ENCODE results near the gene MARK3. TPM values are rescaled to one million over a fixed set of nuclear protein-coding genes. Genes with fewer than 3 reads are reported as not detected.

MARK3 gene
- polyA plus RNA-seq, 1 experiment, result 109 TPM

DNA sequence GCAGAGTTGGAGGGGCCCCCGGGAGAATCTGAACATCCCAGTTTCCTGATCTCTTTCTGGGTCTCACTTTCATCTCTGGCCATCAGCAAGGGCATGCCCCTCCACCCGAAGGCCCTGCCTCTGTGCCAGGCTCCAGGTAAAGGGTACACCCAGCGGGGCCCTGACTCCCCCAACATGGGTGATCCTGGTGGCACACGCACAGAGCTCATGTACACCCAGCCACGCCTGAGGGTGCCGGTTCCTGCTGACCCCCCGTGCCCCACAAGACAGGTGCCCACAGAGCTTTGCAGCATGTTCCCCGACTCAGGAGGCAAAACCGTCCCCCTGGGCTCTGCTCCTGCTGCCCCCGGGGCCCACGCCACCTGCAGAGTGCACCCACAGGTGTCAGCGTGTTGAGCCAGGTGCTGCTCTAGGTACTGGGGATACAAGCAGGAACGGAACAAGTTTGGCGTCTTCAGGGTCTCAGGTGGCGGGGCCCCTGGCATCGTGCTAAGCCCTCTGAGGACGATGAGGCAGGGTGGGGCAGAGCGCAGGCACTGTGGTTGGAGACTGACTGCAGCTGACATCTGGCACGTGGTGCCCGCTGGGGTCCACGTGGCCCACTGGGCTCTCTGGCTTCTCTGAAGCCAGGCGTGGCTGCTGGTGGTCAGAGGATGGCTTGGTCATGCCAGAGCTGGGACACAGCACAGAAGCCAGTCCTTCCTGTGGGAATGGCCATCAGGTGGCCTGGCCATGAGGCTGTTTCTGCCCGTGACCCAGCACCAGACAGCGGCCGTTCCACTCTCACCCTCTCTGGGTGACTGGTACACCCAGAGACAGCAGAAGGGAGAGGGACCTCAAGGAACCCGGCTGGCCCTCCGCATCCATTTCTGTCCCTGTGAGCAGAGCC is 163.5 kb downstream of the MARK3 start:
- Histone ChIP-seq H3K4me3 (ENCODE audit: low read depth, low read length) (no peak overlapping the region), H3K27ac (ENCODE audit: low read depth, low read length) (no peak overlapping the region), H3K9me3 (ENCODE audit: control insufficient read depth, insufficient read depth, low read length) (no peaks in the 10 kb centered on the region; the same call in 1 of the 2 replicates), H3K27me3 (ENCODE audit: control insufficient read depth, insufficient read depth, low read length) (no peaks in the 10 kb centered on the region)
- POLR2A ChIA-PET, result no interaction called here
- no peak for DNase-seq (ENCODE audit: low read depth, low spot score)
- TF ChIP-seq, protein P1, sequence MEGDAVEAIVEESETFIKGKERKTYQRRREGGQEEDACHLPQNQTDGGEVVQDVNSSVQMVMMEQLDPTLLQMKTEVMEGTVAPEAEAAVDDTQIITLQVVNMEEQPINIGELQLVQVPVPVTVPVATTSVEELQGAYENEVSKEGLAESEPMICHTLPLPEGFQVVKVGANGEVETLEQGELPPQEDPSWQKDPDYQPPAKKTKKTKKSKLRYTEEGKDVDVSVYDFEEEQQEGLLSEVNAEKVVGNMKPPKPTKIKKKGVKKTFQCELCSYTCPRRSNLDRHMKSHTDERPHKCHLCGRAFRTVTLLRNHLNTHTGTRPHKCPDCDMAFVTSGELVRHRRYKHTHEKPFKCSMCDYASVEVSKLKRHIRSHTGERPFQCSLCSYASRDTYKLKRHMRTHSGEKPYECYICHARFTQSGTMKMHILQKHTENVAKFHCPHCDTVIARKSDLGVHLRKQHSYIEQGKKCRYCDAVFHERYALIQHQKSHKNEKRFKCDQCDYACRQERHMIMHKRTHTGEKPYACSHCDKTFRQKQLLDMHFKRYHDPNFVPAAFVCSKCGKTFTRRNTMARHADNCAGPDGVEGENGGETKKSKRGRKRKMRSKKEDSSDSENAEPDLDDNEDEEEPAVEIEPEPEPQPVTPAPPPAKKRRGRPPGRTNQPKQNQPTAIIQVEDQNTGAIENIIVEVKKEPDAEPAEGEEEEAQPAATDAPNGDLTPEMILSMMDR (IDR thresholded peaks at IDR 0.05; ENCODE audit: low read depth, low read length), result no peak
- CTCF ChIA-PET, result interaction anchor here (2.2 to 3.4 kb wide), 2 partner anchors 9 to 30 kb away, joined by 21 to 22 read pairs; no protein-coding TSS in a partner anchor

DNA sequence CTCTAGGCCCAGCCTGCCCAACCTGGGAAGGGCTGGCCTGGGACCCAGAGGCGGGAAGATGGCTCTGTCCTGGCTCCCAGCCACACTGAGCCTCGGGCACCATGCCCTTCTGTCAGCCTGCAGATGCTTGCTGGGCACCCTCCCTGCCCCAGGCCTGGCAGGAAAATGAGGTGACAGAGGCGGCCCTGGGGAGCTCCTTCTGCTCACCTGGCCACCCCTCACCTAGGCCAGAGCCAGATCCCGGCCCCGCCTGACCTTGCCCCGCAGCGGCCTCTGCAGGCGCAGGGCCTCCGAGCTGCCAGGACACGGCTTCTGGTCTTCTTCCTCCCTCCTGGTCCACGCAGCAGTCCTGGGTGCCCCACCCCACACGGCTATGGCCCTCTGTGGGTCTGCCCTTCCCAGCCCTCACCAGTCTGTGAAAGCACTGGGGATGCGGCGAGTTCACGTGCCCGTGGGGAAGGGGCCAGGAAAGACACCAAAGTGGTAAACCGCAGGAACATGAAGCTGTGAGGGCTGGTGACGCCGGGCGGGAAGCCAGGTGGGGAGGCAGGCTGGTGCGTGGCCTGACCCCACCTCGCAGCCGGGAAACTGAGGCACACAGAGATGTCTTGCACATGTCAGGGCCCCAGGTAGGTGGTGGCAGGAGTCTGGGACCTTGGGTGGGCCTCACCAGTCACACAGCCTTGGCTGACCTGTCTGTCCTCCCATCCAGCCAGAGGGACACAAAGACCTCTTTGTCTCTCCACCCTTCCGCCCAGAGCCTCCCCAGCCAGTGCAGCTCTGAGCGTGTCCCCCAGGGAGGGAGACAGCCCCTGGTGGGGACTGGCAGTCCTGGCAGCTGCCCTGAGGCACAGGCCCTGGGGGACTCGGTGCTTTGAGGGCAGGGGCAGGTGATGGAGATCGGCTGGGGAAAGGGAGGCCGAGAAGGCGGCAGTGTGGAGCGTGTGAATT is 164.4 kb downstream of the MARK3 start:
- CTCF ChIA-PET, result interaction anchor here (0.6 to 3.4 kb wide), 5 partner anchors 8 to 31 kb away, joined by 3 to 22 read pairs (median 3); no protein-coding TSS in a partner anchor
- no peak overlapping the region for H3K4me3 ChIP-seq (ENCODE audit: low read depth, low read length)
- H3K27ac ChIP-seq (ENCODE audit: low read depth, low read length), result no peak overlapping the region
- TF ChIP-seq, protein P1 (IDR thresholded peaks at IDR 0.05; ENCODE audit: low read depth, low read length), result no peak
- POLR2A ChIA-PET, result no interaction called here
- no peak for DNase-seq (ENCODE audit: low read depth, low spot score)
- no peaks in the 10 kb centered on the region; the same call in 1 of the 2 replicates for H3K9me3 ChIP-seq (ENCODE audit: control insufficient read depth, insufficient read depth, low read length)
- H3K27me3 ChIP-seq (ENCODE audit: control insufficient read depth, insufficient read depth, low read length), result no peaks in the 10 kb centered on the region

DNA sequence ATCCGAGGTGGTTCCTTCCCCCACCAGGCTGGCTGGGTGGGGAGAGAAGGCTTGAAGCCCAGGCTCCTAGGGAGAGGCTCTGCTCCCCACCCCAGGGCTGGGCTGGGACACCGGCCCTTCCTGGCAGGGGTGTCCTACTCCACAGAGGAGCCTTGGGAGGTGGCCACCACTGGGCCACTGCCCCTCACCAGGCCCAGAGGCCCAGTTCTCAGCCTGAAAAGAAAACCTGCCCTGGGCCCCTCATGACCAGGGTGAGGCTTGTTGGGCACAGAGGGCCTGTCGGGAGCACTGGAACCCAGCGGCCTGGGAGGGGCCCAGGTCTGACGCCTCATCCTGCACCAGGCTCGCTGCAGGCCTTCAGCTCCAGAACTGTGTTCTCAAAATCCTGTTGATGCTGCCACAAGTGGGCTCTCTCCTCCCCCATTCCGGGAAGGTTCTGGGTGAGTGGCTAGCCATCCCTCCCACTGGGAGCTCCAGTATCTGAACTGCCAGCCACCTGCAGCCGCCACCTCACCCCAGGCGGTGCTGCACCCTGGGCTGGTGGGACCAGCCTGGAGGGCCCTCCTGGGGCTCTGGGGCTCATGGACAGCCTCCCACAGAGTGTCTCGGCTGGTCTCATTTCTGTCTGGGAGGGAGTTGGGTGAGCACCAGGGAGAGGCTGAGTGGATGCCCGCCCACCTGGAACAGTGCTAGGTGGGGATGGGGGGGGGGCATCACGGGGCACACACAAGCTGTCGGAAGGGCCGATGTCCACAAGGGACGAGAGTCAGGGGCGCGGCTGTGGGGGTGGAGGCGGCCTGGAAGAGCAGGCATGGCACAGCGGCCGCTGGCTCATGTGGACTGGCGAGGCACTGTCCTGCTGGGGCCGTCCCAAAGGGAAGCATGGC is 165.5 kb downstream of the MARK3 start:
- CTCF ChIA-PET, result interaction anchor here (0.6 to 4.4 kb wide), 4 partner anchors 23 to 32 kb away, joined by 3 to 24 read pairs (median 4); no protein-coding TSS in a partner anchor
- Histone ChIP-seq H3K4me3 (ENCODE audit: low read depth, low read length) (no peak overlapping the region), H3K27me3 (ENCODE audit: control insufficient read depth, insufficient read depth, low read length) (no peaks in the 10 kb centered on the region), H3K9me3 (ENCODE audit: control insufficient read depth, insufficient read depth, low read length) (no peaks in the 10 kb centered on the region; the same call in 1 of the 2 replicates), H3K27ac (ENCODE audit: low read depth, low read length) (no peak overlapping the region)
- no peak for DNase-seq (ENCODE audit: low read depth, low spot score)
- POLR2A ChIA-PET, result no interaction called here
- TF ChIP-seq, protein P1 (IDR thresholded peaks at IDR 0.05; ENCODE audit: low read depth, low read length), result no peak

DNA sequence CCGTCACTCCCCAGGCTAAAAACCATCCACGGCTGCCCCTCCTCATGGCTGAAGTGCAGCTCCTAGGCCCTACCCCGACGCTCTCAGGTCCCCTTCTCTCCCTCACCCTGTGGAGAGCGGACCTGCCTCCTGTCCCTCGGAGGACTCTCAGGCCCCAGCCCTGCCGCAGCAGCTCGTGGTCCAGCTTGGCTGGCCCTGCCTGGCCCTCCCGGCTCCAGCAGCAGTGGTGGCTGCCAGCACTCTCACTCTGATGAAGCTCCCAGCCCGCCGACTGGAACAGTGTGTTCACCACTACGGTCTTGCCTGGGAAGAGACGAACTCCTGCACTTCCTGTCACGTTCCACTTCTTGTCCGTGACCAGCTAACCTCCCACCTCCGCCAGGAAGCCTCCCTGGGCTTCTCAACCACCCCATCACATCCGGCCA is 166.1 kb downstream of the MARK3 start:
- H3K4me3 ChIP-seq (ENCODE audit: low read depth, low read length), result no peak overlapping the region
- CTCF ChIA-PET, result interaction anchor here (1.5 to 4.4 kb wide), 2 partner anchors 11 to 33 kb away, joined by 3 to 24 read pairs; no protein-coding TSS in a partner anchor

More for the DNA sequence above, 166.1 kb downstream of the MARK3 start:
- Histone ChIP-seq H3K27ac (ENCODE audit: low read depth, low read length) (no peak overlapping the region), H3K27me3 (ENCODE audit: control insufficient read depth, insufficient read depth, low read length) (no peaks in the 10 kb centered on the region), H3K9me3 (ENCODE audit: control insufficient read depth, insufficient read depth, low read length) (no peaks in the 10 kb centered on the region; the same call in 1 of the 2 replicates)
- DNase-seq (ENCODE audit: low read depth, low spot score), result no peak
- POLR2A ChIA-PET, result no interaction called here
- TF ChIP-seq, protein P1 (IDR thresholded peaks at IDR 0.05; ENCODE audit: low read depth, low read length), result no peak

Measured in AG04450 (cell line).